K562 (cell line): ENCODE results near the gene CYSTM1. TPM values are rescaled to one million over a fixed set of nuclear protein-coding genes. Genes with fewer than 3 reads are reported as not detected.

Experiments used
- ATAC-seq: fragments of 200-7000 bp; cut with Tn5 transposase; 3 replicates; pipeline ENCODE4 v1.9.1; 2020; ENCODE audit warnings: moderate library complexity
- BruUV-seq: library from RNA; stranded (reverse); fragments of 400-500 nt; replicated peaks from 2 replicates; lab custom pipeline; 2021; lab: Mats Ljungman, UMichigan
- CTCF ChIA-PET: fragments of 300-600 bp; formaldehyde crosslinking; extraction: SDS; loops from one replicate; lab custom pipeline; 2021; ENCODE audit warnings: low intra/inter-chr PET ratio; lab: Yijun Ruan, JAX
- POLR2A ChIA-PET: fragments of 300-600, 350-650 bp; sonication (Branson Sonifier 250); formaldehyde crosslinking; extraction: SDS; loops from one replicate; lab custom pipeline; 2021; ENCODE audit warnings: antibody characterized with exemption, inconsistent platforms; lab: Yijun Ruan, JAX
- DNase-seq, 4 experiments: peaks; one replicate each; pipeline versions ENCODE4 v3.0.0 to v3.0.0-alpha.2; 2011 to 2018; ENCODE audit warnings: low spot score in 3 of 4, mixed read lengths in 3 of 4; ENCODE audit errors: extremely low read depth in 1 of 4
- FAIRE-seq: peaks from 2 replicates; lab custom pipeline; 2011; peaks lifted over from hg19 to GRCh38; lab: Jason Lieb, UNC
- H2AFZ ChIP-seq: 2 replicates; pipeline ENCODE4 v1.6.0; 2011; ENCODE audit warnings: low read depth, low read length, control low read depth, inconsistent platforms
- H3K27ac ChIP-seq: fragments of 200-600 bp; 3 replicates; pipeline ENCODE4 v1.8.0; 2011; ENCODE audit warnings: low read depth, mild to moderate bottlenecking, control low read depth, inconsistent platforms, low read length, moderate library complexity, mixed read lengths; ENCODE audit errors: extremely low read depth
- H3K27me3 ChIP-seq, 2 experiments: fragments of 300-600 bp in 1 of 2; 2 replicates in 1 of 2; 3 replicates in 1 of 2; pipeline versions ENCODE4 v1.6.0 to v1.8.0; 2011; ENCODE audit warnings: inconsistent platforms in 2 of 2, low read length in 2 of 2, mild to moderate bottlenecking in 1 of 2, mixed read lengths in 1 of 2, moderate library complexity in 1 of 2; ENCODE audit not compliant: control insufficient read depth in 2 of 2, insufficient read depth in 2 of 2
- H3K36me3 ChIP-seq: fragments of 300-600 bp; 3 replicates; pipeline ENCODE4 v1.8.0; 2011; ENCODE audit warnings: mild to moderate bottlenecking, low read length, inconsistent platforms; ENCODE audit not compliant: control insufficient read depth, insufficient read depth
- H3K4me1 ChIP-seq, 2 experiments: fragments of 200-600 bp in 1 of 2; replicated peaks in 1 of 2; 2 replicates in 1 of 2; 3 replicates in 1 of 2; pipeline versions ENCODE4 v1.5.1 to v1.8.0; 2011; ENCODE audit warnings: inconsistent platforms in 2 of 2, low read length in 2 of 2, mild to moderate bottlenecking in 1 of 2, mixed read lengths in 1 of 2, moderate library complexity in 1 of 2; ENCODE audit not compliant: control insufficient read depth in 2 of 2, insufficient read depth in 2 of 2
- H3K4me2 ChIP-seq: 2 replicates; pipeline ENCODE4 v1.6.1; 2011; ENCODE audit warnings: low read length, control low read depth, inconsistent platforms, mixed read lengths; ENCODE audit not compliant: insufficient read depth
- H3K4me3 ChIP-seq: fragments of 200-600 bp; sonication (generic), shearing (Covaris generic); 2 replicates; pipeline ENCODE4 v1.5.1; 2016; ENCODE audit warnings: control low read depth, inconsistent platforms
- H3K79me2 ChIP-seq: fragments of 200-600 bp; 3 replicates; pipeline ENCODE4 v1.8.0; 2011; ENCODE audit warnings: low read length, inconsistent platforms; ENCODE audit not compliant: control insufficient read depth, insufficient read depth
- H3K9ac ChIP-seq, 2 experiments: 2 replicates each; pipeline versions ENCODE4 v1.6.0 to v1.6.1; 2011; ENCODE audit warnings: low read depth in 2 of 2, low read length in 2 of 2, control low read depth in 1 of 2, inconsistent platforms in 1 of 2, mild to moderate bottlenecking in 1 of 2, mixed read lengths in 1 of 2; ENCODE audit not compliant: insufficient read depth in 1 of 2
- H3K9me1 ChIP-seq: one replicate; pipeline ENCODE4 v1.6.0; 2011; ENCODE audit warnings: inconsistent platforms, mild to moderate bottlenecking, low read length, moderate library complexity; ENCODE audit not compliant: control insufficient read depth, insufficient read depth
- H3K9me3 ChIP-seq: replicated peaks from 2 replicates; pipeline ENCODE4 v1.5.1; 2011; ENCODE audit warnings: low read depth, low read length, inconsistent platforms; ENCODE audit not compliant: control insufficient read depth, insufficient read depth
- H4K20me1 ChIP-seq: replicated peaks from 2 replicates; pipeline ENCODE4 v1.6.1; 2011; ENCODE audit warnings: low read length, inconsistent platforms, mixed read lengths; ENCODE audit not compliant: control insufficient read depth, insufficient read depth
- SPI1 ChIP-seq: IDR thresholded peaks from 2 replicates; pipeline ENCODE4 v1.6.1; 2011; ENCODE audit warnings: low read depth, low read length, control low read depth, borderline replicate concordance
- ZNF584 ChIP-seq: fragments of 200-800 bp; sonication (Bioruptor generic); IDR thresholded peaks from 2 replicates; pipeline ENCODE4 v1.6.1; 2016; ENCODE audit warnings: low read depth, mild to moderate bottlenecking, missing genetic modification characterization, missing compliant biosample characterization
- ZNF699 ChIP-seq: fragments of 250-450 bp; sonication (Bioruptor Pico); IDR thresholded peaks from 2 replicates; pipeline ENCODE4 v1.8.0; 2021; ENCODE audit warnings: mild to moderate bottlenecking, moderate library complexity; ENCODE audit not compliant: insufficient replicate concordance
- WGBS: fragments of 100-300 bp; shearing (Covaris generic); methylation state at CpG from one replicate; pipeline ENCODE4 v1.1.6; 2016; ENCODE audit warnings: low coverage, mixed read lengths; ENCODE audit not compliant: insufficient coverage; ENCODE audit errors: missing lambda C conversion rate; 5-methylcytosine and 5-hydroxymethylcytosine counted together
- in situ Hi-C: fragments of 300-500 bp; cut with MboI; formaldehyde crosslinking; loops from 4 replicates; pipeline ENCODE4 v1.15.0; 2018; ENCODE audit warnings: inconsistent platforms, mixed read lengths
- intact Hi-C: fragments of 100-400 bp; cut with micrococcal nuclease; formaldehyde crosslinking; loops from 2 replicates; pipeline ENCODE4 v1.14.2; 2022
- polyA plus RNA-seq, 8 experiments: library from polyadenylated mRNA; depleted of rRNA in 4 of 8; stranded (reverse) in 5 of 8; unstranded in 3 of 8; fragments of >200 nt; fragmentation: Nextera tagmentation in 2 of 8; fragmentation: Illumina TruSeq in 1 of 8; extraction: Ambion mirVana in 2 of 8; extraction: Trizol in 1 of 8; gene quantifications; 2 replicates each; pipeline versions ENCODE4 v1.2.1 to v1.2.3, GENCODE V29; 2011 to 2014; ENCODE audit warnings: inconsistent platforms in 1 of 8, missing spikeins in 1 of 8
- total RNA-seq, 7 experiments: library from RNA; depleted of rRNA in 6 of 7; stranded (reverse); fragments of >200 nt in 6 of 7; fragmentation: Illumina TruSeq in 2 of 7; extraction: Trizol in 2 of 7; gene quantifications; 2 replicates each; pipeline versions ENCODE4 v1.2.1 to v1.2.3, GENCODE V29; 2011 to 2021; ENCODE audit warnings: low replicate concordance in 1 of 7
- TF ChIP-seq, protein P1 (sequence below): sonication (generic); formaldehyde crosslinking; IDR thresholded peaks from 2 replicates; pipeline ENCODE4 v1.8.0; 2023; ENCODE audit warnings: mild to moderate bottlenecking, missing genetic modification reagents

CYSTM1 gene
- total and polyA plus RNA-seq, 9 of the 15 experiments (the other 6 are each of a cell fraction or from before 2014, with no cell fraction given), result 76.1 to 422 (median 108) TPM

- in situ Hi-C loops (loop anchor here (10.0 kb wide), 1 partner anchor 193 kb away; no protein-coding TSS in a partner anchor), intact Hi-C loops (no loop called here)
- POLR2A ChIA-PET, result interaction anchor here (0.6 to 3.1 kb wide), 4 partner anchors 12 to 77 kb away, joined by 3 to 11 read pairs (median 4); partner anchors contain the start of gene CYSTM1
- DNase-seq (no peak), FAIRE-seq (no peak), ATAC-seq (no peak)
- Histone ChIP-seq H3K36me3 (no peaks in the 10 kb centered on the region), H3K9ac (no peak overlapping the region; a peak in 1 of 4 replicates), H3K4me3 (no peak overlapping the region), H3K9me1 (no peaks in the 10 kb centered on the region), H3K4me2 (no peak overlapping the region), H4K20me1 (no peaks in the 10 kb centered on the region), H3K4me1 (peaks cover 4 to 11% of the 10 kb centered on the region in 2 experiments; a peak in 4 of 5 replicates), H3K9me3 (no peaks in the 10 kb centered on the region), H3K79me2 (no peaks in the 10 kb centered on the region), H2AFZ (no peak overlapping the region), H3K27ac (no peak overlapping the region), H3K27me3 (no peaks in the 10 kb centered on the region; a peak in 1 of 5 replicates)
- TF ChIP-seq SPI1, result peak; percentile 62
- TF ChIP-seq ZNF699 (CRISPR knock-in tag), result no peak
- no peak for TF ChIP-seq ZNF584 (CRISPR knock-in tag)
- CTCF ChIA-PET, result no interaction called here
- WGBS, result 36% methylated on average over 5 of the region's 5 CpGs
- no TSS peak for BruUV-seq
These were observed 12.7 kb upstream of the CYSTM1 start for GRCh38 chr5:140162275-140162674.

GRCh38 chr5:140162781-140163180, 12.2 kb upstream of the CYSTM1 start:
- FAIRE-seq, result no peak

More at GRCh38 chr5:140162781-140163180, 12.2 kb upstream of the CYSTM1 start:
- no peak overlapping the region for H2AFZ ChIP-seq
- ATAC-seq, result no peak; the same call in 2 of the 3 replicates
- H3K79me2 ChIP-seq, result no peaks in the 10 kb centered on the region
- H3K27ac ChIP-seq, result no peak overlapping the region
- TF ChIP-seq, protein P1, sequence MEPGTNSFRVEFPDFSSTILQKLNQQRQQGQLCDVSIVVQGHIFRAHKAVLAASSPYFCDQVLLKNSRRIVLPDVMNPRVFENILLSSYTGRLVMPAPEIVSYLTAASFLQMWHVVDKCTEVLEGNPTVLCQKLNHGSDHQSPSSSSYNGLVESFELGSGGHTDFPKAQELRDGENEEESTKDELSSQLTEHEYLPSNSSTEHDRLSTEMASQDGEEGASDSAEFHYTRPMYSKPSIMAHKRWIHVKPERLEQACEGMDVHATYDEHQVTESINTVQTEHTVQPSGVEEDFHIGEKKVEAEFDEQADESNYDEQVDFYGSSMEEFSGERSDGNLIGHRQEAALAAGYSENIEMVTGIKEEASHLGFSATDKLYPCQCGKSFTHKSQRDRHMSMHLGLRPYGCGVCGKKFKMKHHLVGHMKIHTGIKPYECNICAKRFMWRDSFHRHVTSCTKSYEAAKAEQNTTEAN (CRISPR knock-in tag), result no peak
- TF ChIP-seq, all 486 proteins: peak for 0
- Histone ChIP-seq H3K4me2 (no peak overlapping the region), H3K9ac (no peak overlapping the region), H3K9me3 (no peaks in the 10 kb centered on the region), H4K20me1 (no peaks in the 10 kb centered on the region), H3K4me3 (no peak overlapping the region), H3K9me1 (no peaks in the 10 kb centered on the region), H3K27me3 (no peaks in the 10 kb centered on the region; a peak in 1 of 5 replicates), H3K36me3 (no peaks in the 10 kb centered on the region), H3K4me1 (peaks cover 0 to 14% of the 10 kb centered on the region in 2 experiments; a peak in 3 of 5 replicates)
- intact Hi-C loops (no loop called here), in situ Hi-C loops (loop anchor here (10.0 kb wide), 1 partner anchor 192 kb away; no protein-coding TSS in a partner anchor)
- ChIA-PET CTCF (no interaction called here), POLR2A (interaction anchor here (3.1 kb wide), 1 partner anchor 12 kb away, joined by 11 read pairs; the partner anchor contains the start of gene CYSTM1)
- BruUV-seq, result no TSS peak
- no peak for DNase-seq
- WGBS, result 28% methylated on average over 5 of the region's 5 CpGs
